Measurements from ENCODE around the gene CCDC182.

The CCDC182 gene

DNA sequence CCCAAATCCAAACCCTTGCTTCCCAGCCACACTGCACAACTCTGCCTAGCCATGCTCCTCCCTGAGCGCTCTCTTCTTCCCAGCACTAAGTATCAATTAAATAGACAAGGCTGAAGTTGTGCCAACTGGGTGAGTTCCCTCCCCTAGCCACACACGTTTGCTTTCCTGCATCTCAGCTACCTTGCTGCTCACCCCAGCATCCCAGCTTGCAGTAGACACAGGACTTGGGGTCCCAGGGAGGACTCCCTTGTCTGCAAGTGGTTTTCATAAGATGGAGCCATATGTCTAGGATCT lies 4.9 kb downstream of the CCDC182 start:
- TF ChIP-seq FOXP2 (optimal IDR thresholded peaks at IDR 0.05; ENCODE audit: borderline replicate concordance, extremely low read depth, extremely low read length, insufficient read depth): no peak
- no peak for TF ChIP-seq TAF1 (IDR thresholded peaks at IDR 0.05; ENCODE audit: borderline replicate concordance, insufficient read depth, low read length)
- TF ChIP-seq, protein P1, sequence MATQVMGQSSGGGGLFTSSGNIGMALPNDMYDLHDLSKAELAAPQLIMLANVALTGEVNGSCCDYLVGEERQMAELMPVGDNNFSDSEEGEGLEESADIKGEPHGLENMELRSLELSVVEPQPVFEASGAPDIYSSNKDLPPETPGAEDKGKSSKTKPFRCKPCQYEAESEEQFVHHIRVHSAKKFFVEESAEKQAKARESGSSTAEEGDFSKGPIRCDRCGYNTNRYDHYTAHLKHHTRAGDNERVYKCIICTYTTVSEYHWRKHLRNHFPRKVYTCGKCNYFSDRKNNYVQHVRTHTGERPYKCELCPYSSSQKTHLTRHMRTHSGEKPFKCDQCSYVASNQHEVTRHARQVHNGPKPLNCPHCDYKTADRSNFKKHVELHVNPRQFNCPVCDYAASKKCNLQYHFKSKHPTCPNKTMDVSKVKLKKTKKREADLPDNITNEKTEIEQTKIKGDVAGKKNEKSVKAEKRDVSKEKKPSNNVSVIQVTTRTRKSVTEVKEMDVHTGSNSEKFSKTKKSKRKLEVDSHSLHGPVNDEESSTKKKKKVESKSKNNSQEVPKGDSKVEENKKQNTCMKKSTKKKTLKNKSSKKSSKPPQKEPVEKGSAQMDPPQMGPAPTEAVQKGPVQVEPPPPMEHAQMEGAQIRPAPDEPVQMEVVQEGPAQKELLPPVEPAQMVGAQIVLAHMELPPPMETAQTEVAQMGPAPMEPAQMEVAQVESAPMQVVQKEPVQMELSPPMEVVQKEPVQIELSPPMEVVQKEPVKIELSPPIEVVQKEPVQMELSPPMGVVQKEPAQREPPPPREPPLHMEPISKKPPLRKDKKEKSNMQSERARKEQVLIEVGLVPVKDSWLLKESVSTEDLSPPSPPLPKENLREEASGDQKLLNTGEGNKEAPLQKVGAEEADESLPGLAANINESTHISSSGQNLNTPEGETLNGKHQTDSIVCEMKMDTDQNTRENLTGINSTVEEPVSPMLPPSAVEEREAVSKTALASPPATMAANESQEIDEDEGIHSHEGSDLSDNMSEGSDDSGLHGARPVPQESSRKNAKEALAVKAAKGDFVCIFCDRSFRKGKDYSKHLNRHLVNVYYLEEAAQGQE (IDR thresholded peaks at IDR 0.05; ENCODE audit: insufficient read depth in 1 of 2, low read depth in 2 of 2, low read length in 2 of 2): no peak
- TF ChIP-seq POLR2AphosphoS5 (IDR thresholded peaks at IDR 0.05; ENCODE audit: low read depth, low read length): no peak
- TF ChIP-seq SIN3A (IDR thresholded peaks at IDR 0.05; ENCODE audit: borderline replicate concordance, insufficient read depth, low read length): no peak

DNA sequence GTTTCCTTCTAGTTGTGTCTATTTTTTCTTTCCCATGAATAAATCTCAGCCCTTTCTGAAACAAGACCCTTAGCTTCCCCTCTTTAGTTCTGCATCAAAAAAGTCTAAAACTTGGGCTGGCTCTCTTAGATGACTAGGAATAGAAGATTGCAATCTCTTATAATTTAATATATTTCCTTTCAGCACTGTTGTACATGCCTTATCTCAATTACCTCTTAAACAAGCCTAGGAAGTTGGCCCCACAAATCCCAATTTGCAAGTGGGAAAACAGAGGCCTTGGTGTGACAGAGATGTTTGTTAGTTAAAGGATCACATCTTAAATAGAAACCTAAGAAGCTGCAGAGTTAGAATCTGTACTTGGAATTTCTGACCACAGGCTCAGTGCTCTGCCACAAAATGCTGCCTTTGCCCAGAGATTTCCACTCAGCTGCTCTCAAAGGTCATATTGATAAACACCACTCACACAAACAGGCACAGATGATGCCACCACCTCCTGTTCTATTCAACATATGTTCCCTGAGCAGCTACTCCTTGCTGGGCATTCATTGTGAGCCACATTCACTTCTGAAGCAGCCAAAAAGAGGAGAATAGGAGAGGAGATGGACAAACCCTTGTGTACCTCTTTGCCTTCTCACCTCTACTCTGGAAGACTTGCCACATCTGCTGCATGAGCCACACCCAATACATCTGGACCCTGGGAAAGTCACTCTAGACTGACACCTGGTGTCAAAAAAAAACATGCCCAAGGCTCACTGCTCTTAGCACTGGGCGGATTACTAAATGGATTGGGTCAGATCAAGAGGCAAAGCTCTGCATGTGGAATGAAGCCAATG lies 5.5 kb downstream of the CCDC182 start:
- TF ChIP-seq SIN3A (IDR thresholded peaks at IDR 0.05; ENCODE audit: borderline replicate concordance, insufficient read depth, low read length): no peak
- TF ChIP-seq TAF1 (IDR thresholded peaks at IDR 0.05; ENCODE audit: borderline replicate concordance, insufficient read depth, low read length): no peak
- TF ChIP-seq POLR2AphosphoS5 (IDR thresholded peaks at IDR 0.05; ENCODE audit: low read depth, low read length): no peak
- TF ChIP-seq FOXP2 (optimal IDR thresholded peaks at IDR 0.05; ENCODE audit: borderline replicate concordance, extremely low read depth, extremely low read length, insufficient read depth): no peak
- TF ChIP-seq, protein P1 (IDR thresholded peaks at IDR 0.05; ENCODE audit: insufficient read depth in 1 of 2, low read depth in 2 of 2, low read length in 2 of 2): no peak

DNA sequence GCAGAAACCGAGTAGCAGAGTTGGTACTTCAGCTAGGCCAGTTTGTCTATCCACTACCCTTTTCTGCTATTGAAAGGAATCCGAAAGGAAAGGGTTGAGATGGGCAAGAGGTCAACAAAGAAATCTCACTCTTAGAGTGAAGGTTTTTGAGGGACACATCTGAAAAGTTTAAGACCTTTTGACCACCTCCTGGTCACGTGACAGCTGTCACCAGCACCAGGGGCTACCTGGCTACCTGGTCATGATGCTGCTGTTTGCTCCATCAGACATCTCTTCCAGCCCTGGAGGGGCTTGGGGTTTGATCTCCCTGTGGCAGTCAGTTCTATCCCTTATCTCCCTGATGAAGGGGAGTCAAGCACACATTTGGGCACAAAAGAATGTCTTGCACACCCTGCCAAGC lies 7.6 kb downstream of the CCDC182 start:
- no peak for TF ChIP-seq POLR2AphosphoS5 (IDR thresholded peaks at IDR 0.05; ENCODE audit: low read depth, low read length)
- TF ChIP-seq, protein P1 (IDR thresholded peaks at IDR 0.05; ENCODE audit: insufficient read depth in 1 of 2, low read depth in 2 of 2, low read length in 2 of 2): no peak
- no peak for TF ChIP-seq FOXP2 (optimal IDR thresholded peaks at IDR 0.05; ENCODE audit: borderline replicate concordance, extremely low read depth, extremely low read length, insufficient read depth)
- no peak for TF ChIP-seq TAF1 (IDR thresholded peaks at IDR 0.05; ENCODE audit: borderline replicate concordance, insufficient read depth, low read length)
- no peak for TF ChIP-seq SIN3A (IDR thresholded peaks at IDR 0.05; ENCODE audit: borderline replicate concordance, insufficient read depth, low read length)

DNA sequence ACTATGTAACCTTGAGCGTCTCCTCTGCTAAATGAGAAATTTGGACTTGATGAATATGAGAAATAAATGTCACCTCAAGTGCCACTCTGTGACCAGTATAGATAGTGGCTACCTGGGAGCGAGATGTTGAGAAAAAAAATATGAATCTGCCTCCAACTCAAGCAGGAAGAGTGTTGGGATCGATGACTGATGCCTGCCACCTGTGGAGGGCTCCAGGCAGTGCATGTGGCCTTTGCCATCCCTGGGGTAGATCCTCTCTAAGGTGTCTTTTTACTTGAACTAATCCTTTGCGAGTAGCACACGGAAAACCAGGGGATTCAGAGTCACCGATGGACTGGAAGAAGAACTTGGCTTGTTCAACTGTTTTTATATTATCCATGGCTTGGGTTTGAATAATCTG lies 9.4 kb downstream of the CCDC182 start:
- TF ChIP-seq, protein P1 (IDR thresholded peaks at IDR 0.05; ENCODE audit: insufficient read depth in 1 of 2, low read depth in 2 of 2, low read length in 2 of 2): no peak
- no peak for TF ChIP-seq TAF1 (IDR thresholded peaks at IDR 0.05; ENCODE audit: borderline replicate concordance, insufficient read depth, low read length)
- no peak for TF ChIP-seq POLR2AphosphoS5 (IDR thresholded peaks at IDR 0.05; ENCODE audit: low read depth, low read length)
- TF ChIP-seq FOXP2 (optimal IDR thresholded peaks at IDR 0.05; ENCODE audit: borderline replicate concordance, extremely low read depth, extremely low read length, insufficient read depth): no peak
- TF ChIP-seq SIN3A (IDR thresholded peaks at IDR 0.05; ENCODE audit: borderline replicate concordance, insufficient read depth, low read length): no peak

Measured in PFSK-1 (cell line).